Measurements from ENCODE around the gene MMAB.

GRCh38 chr12:109581334-109581691 is 8.0 kb upstream of the MMAB start:
- TF ChIP-seq CTCF (conservative IDR thresholded peaks at IDR 0.05) = no peak
- TF ChIP-seq ZFX (IDR thresholded peaks at IDR 0.05) = no peak
